Dermis microvascular lymphatic vessel endothelial cell (primary cell): ENCODE results near the gene CARD9. TPM values are rescaled to one million over a fixed set of nuclear protein-coding genes. Genes with fewer than 3 reads are reported as not detected.
"Not testable (repeated sequence)": the region's sequence is repeated elsewhere in the genome, so short reads cannot be mapped to it uniquely, and the experiment has no call there.

ENCODE experiments used
- DNase-seq, 2 donors: peaks; one replicate each; pipeline versions ENCODE4 v3.0.0 to v3.0.0-alpha.2; 2010; ENCODE audit warnings: low read depth in 2 of 2
- total RNA-seq: library from RNA; depleted of rRNA; stranded (reverse); fragments of >200 nt; gene quantifications from 2 replicates; pipeline ENCODE4 v1.2.1, GENCODE V29; 2014

Gene CARD9
- total RNA-seq, 1 donor from 2014 or later, result 0.26 TPM

DNA sequence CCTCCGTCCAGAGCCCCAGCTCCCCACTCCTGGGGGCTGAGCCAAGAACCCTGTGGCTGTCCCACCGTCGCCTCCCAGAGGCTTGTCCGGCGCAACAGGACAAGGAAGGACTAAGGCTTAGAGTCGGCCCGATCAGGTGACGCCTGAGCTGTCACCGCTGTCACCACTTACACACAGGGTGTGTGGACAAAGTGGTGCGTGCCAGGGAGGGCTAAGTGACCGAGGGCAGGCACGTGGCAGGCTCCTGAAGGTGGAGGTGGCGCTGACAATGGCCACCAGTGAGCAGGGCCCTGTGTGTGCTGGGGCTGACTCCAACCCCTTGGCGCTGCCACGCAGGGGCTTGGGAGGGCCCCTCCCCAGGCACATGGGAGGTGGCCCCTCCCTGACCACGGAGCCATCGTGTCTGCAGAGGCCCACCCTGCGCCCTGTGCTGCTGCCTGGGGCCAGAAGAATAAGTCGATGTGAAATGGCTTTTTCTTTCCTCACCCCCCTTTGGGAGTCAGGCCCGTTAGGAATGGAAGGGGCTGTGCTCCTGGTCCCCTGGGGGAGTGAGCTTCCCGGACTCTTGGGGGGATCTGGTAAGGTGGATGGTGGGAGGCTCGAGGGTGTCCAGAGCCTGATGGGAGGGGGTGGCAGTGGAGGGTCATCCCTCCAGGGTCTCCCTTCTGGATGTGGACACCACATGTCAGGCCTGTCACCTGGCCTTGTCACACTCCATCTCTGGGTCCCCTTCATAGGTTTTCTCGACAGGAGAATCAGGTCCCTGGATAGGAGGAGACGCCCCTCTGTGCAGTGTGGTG is 48.8 kb downstream of the CARD9 start:
- DNase-seq, result no peak

DNA sequence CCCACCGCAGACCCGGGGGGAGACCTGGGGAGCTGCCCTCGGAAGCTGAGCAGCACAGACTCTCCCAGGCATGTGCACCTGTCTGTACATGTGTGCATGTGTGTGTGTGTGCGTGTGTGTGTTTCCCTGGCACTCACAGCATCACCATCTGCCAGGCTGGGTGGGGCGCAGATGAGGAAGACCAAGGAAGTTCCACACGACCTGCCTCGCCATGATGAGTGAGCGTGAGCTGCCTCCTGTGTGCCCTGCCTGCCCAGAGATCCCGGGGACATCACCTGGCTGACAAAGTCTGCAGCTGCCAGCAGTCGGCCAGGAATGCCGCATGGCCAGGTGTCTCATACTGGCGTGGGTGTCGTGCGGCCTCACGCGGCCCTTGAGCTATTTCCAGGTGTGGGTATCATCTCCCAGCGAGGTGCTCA is 50.1 kb downstream of the CARD9 start:
- no peak for DNase-seq

DNA sequence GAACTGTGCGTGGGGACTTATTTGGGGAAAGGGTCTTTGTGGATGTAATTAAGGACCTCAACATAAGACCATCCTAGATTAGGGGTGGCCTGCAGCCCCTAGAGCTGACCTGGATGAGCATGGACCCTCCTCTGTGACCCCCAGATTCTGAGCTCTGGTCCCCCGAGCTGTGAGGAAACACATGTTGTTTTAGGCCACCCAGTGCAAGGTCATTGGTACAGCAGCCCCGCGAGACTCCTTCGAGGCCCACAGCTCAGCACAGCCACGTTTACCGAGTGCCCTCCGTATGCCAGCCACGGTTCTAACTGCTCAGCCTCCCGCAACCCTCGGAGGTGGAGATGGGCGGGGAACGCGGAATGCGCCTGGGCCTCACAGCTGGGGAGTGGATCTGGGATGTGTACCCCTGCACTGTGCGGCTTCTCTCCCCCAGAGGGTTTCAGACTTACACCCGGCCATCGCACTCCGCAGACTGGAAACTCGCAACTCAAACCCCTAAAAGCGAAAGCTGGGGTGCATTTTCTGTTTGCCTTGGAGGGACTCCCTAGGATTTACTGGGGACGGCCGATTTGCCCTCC is 50.6 kb downstream of the CARD9 start:
- no peak for DNase-seq

DNA sequence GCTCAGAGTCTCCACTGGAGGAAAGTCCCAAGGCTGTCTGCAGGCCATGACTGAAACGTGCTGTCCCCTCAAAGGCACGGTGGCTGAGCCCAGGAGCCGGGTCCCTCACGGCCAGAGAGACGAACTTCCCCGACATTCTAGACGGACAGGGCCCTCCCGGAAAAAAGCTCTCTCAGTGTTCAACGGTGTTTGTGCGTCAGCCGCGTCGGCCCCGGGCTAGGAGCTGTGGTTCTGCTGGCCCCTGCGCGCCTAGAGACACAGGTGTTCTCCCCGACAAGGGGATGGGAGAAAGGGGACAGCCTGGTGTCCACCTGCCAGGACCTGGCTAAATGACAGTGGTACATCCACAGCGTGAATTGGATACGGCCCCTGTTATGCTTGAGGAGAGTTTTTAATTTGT is 51.9 kb downstream of the CARD9 start:
- no peak for DNase-seq

DNA sequence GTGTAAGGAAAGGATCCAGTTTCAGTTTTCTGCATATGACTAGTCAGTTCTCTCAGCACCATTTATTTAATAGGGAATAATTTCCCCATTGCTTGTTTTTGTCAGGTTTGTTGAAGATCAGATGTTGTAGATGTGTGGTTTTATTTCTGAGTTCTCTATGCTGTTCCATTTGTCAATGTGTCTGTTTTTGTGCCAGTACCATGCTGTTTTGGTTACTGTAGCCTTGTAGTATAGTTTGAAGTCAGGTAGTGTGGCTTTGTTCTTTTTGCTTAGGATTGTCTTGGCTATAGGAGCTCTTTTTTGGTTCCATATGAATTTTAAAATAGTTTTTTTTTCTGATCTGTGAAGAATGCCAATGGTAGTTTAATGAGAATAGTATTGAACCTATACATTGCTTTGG is 52.5 kb downstream of the CARD9 start:
- DNase-seq, result not testable (repeated sequence)

DNA sequence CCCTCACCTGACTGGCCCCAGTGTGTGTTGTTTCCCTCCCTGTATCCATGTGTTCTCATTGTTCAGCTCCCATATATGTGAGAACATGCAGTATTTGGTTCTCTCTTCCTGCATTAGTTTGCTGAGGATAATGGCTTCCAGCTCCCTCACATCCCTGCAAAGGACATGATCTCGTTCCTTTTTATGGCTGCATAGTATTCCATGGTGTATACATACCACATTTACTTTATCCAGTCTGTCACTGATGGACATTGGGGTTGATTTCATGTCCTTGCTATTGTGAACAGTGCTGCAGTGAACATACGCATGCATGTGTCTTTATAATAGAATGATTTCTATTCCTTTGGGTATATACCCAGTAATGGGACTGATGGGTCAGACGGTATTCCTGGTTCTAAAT is 53.5 kb downstream of the CARD9 start:
- not testable (repeated sequence) for DNase-seq

DNA sequence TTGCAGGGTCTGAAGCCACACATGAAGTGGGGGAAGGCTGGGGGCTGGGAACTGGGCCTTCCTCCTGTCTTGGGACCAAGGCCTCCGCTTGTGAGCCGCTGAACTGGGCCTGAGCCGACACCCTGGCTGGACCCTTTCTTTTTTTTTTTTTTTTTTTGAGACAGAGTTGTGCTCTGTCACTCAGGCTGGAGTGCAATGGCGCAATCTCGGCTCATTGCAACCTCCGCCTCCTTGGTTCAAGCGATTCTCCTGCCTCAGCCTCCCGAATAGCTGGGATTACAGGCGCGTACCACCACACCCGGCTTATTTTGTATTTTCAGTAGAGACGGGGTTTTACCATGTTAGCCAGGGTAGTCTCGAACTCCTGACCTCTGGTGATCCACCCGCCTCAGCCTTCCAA is 54.2 kb downstream of the CARD9 start:
- DNase-seq, result not testable (repeated sequence)

DNA sequence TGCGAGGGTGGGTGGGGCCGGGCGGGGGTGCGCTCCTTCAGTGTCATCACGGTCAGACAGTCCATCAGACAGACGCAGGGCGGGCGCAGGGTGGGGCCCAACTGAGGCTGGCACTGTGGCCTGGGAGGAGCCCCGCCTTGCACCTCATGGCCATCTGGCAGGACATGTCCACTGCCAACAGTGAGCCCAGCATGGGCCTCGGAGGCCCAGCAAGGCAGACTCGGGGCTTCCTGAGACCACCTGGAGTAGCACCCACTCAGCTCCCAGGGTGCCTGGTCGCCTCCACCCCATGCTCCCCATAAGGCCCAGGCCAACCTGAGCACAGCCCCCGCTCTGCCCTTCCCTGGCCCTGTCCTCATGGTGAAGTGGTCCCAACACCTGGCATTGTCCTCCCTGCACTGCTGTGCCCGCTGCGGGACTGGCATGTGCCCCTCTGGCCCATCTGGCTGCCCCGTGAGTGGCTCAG is 54.7 kb downstream of the CARD9 start:
- no peak for DNase-seq

DNA sequence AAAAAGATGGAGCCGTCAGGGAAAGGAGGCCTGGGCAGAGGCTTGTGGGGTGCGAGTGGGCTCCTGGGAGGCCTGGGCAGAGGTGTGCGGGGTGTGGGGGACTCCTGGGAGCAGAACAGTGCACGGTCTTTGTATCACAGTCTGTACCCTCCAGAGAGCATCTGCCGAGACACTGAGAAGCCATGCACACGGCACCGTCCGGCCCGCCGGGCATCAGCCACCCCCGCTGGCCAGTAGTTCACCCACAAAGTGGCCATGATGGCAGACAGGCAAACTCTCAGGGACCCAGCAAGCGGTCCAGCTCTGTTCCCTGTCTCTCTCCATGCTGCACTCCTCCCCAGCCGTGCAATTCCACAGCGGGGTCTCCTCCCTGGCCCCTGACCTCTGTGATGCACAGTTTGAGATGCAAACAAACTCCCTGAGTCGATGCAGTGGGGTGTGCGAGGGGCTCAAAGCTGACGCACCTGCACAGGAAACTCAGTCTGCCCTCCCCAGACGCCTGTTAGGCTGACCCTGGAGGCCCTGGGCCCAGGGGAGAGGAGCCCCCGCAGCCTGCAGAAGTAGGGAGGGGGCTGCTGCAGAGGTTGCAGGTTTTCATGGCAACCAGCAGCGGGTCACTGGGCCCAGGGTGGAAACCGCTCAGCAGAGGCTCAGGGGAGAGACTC is 55.2 kb downstream of the CARD9 start:
- no peak for DNase-seq

DNA sequence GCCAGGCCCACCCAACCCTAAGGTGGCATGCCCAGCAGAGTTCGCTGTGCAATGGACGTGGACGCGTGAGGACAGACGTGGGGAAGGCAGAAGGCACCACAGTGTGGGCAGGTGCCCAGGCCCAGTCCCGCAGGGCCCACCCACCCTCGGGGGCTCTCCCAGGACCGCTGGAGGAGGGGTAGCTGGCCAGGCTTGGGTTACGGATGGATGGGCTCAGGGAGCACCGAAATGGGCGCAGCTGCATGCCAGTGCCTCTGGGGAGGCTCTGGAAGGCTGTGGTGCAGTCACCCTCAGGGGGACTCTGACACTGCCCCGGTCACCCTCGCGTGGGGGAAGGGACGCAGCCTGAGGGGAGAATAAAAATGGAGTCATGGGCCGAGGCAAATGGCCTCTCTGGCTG is 55.8 kb downstream of the CARD9 start:
- DNase-seq, result no peak

DNA sequence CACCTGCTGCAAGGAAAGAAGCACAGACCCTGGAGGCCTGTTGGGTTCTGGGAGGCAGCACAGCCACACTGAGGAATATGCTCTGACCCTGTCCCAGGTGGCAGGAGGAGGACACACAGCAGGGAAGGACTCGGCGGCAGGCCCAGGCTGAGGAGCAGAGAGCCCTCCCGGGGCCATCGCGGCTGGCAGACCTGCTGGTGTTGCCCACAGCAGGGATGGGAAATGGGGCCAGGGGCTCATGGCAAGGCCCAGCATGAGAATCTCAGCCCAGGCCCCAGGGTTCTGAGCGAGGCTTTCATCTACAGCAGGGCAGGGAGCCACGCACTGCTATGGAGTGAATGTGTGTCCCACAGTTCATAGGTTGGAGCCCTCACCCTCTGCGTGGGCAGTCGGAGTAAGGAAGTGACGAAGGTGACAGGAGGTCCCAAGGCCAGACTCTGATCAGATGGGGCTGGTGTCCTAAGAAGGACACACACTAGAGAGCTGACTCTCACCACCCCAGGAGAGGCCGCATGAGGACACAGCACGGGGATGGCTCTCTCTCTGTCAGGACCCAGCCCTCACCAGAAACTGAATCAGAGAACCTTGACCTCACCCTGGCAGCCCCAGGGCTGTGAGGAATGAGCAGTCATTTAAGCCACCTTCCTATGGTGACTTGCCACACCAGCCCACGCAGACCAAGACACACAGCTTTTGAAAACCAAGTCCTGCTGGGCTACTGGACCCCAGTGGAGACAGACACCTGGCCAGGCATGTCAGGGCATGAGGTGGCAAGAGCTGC is 56.4 kb downstream of the CARD9 start:
- no peak for DNase-seq

DNA sequence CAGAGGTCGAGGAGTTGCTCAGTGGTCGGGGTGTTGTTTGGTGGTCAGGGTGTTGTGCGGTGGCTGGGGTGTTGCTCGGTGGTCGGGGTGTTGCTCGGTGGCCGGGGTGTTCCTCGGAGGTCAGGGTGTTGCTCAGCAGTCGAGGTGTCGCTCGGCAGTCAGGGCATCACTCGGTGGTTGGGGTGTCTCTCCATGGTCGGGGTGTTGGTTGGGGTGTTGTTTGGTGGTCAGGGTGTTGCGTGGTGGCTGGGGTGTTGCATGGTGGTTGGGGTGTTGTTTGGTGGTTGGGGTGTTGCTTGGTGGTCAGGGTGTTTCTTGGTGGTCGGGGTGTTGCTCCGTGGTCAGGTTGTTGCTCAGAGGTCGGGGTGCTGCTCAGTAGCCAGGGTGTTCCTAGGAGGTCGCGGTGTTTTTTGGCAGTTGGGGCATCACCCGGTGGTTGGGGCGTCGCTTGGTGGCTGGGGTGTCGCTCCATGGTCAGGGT is 57.2 kb downstream of the CARD9 start:
- DNase-seq, result no peak

DNA sequence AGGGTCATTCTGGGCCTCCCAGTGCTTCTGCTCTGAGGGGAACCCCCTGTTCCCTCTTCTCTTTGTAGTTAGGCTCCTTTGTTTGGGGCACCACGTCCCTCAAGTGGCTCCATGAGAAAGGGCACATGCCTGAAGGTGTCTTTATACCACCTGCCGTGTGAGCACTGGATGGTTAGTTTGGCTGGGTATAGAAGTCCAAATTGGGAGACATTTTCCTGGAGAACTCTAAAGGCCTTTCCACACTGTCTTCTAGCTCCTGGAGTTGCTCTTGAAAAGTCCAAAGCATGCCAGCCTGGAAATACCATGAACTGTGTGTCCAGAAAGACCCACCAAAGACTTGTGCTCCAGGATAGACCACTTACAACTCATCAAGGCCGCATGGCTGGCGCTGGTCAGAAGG is 58.5 kb downstream of the CARD9 start:
- no peak for DNase-seq

DNA sequence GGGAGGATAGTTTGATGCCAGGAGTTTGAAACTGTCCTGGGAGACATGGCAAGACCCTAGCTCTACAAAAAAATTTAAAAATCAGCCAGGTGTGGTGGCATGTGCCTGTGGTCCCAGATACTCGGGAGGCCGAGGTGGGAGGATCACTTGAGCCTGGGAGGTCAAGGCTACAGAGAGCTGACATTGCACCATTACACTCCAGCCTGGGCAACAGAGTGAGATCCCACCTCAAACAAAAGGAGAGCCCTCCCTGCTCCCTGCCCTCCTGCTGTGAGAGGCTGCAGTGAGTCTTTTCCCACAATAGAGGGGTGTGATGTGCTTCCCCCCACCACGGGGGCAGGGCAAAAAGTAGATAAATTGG is 59.4 kb downstream of the CARD9 start:
- no peak for DNase-seq

Other genes starting within 250 kb of the CARD9 start
- not detected in 2 replicates for gene LHX3, start 168.5 kb downstream of the CARD9 start, total RNA-seq
- 5.1 and 6.4 TPM in 2 replicates for gene QSOX2, start 127.9 kb downstream of the CARD9 start, total RNA-seq
- gene CCDC187, start 69.6 kb downstream of the CARD9 start, total RNA-seq, result under 0.01 TPM in 1 of 2 replicates, not detected in the other
- gene GPSM1, start 46.1 kb downstream of the CARD9 start, total RNA-seq, result 16.2 and 28.2 TPM in 2 replicates
- gene DNLZ, start 9.9 kb downstream of the CARD9 start, total RNA-seq, result 12.5 and 15.0 TPM in 2 replicates
- 3.5 and 5.6 TPM in 2 replicates for gene SNAPC4, start 26.5 kb upstream of the CARD9 start, total RNA-seq
- gene ENTR1, start 36.9 kb upstream of the CARD9 start, total RNA-seq, result 19.9 and 22.9 TPM in 2 replicates
- 36.8 and 42.4 TPM in 2 replicates for gene PMPCA, start 37.0 kb upstream of the CARD9 start, total RNA-seq
- 3.2 and 6.4 TPM in 2 replicates for gene INPP5E, start 66.2 kb upstream of the CARD9 start, total RNA-seq
- 12.1 and 25.0 TPM in 2 replicates for gene SEC16A, start 109.4 kb upstream of the CARD9 start, total RNA-seq
- gene NOTCH1, start 172.4 kb upstream of the CARD9 start, total RNA-seq, result 70.2 and 159 TPM in 2 replicates